Measurements from ENCODE around the gene KRT78.

The KRT78 gene

GRCh38 chr12:52848661-52849255 is at the start of gene KRT78:
Gene KRT78, minus strand, starts transcription at chr12:52848994. Its CDS starts 64 bp downstream, at chr12:52848930.
- TF ChIP-seq CTCF (IDR thresholded peaks at IDR 0.05; ENCODE audit: low read depth, low read length): no peak
- no peak within 1 kb of the TSS for H3K4me3 ChIP-seq (replicated peaks in 1 of 2; ENCODE audit: low read depth in 2 of 2, low read length in 2 of 2)
- DNase-seq (ENCODE audit: low read depth in 2 of 2): no peak

- TF ChIP-seq CTCF (IDR thresholded peaks at IDR 0.05; ENCODE audit: low read depth, low read length): no peak
Observed at GRCh38 chr12:52896190-52897100, 47.7 kb upstream of the KRT78 start.

GRCh38 chr12:52895726-52896189 is 47.0 kb upstream of the KRT78 start:
- DNase-seq (ENCODE audit: low read depth in 2 of 2): no peak
- no peak overlapping the region for H3K4me3 ChIP-seq (replicated peaks in 1 of 2; ENCODE audit: low read depth in 2 of 2, low read length in 2 of 2)
- TF ChIP-seq CTCF (IDR thresholded peaks at IDR 0.05; ENCODE audit: low read depth, low read length): no peak

More at GRCh38 chr12:52896190-52897100, 47.7 kb upstream of the KRT78 start:
- no peak overlapping the region for H3K4me3 ChIP-seq (replicated peaks in 1 of 2; ENCODE audit: low read depth in 2 of 2, low read length in 2 of 2)
- DNase-seq (ENCODE audit: low read depth in 2 of 2): no peak

GRCh38 chr12:52892974-52893373 is 44.2 kb upstream of the KRT78 start:
- DNase-seq (ENCODE audit: low read depth in 2 of 2): no peak
- no peak for TF ChIP-seq CTCF (IDR thresholded peaks at IDR 0.05; ENCODE audit: low read depth, low read length)
- H3K4me3 ChIP-seq (replicated peaks in 1 of 2; ENCODE audit: low read depth in 2 of 2, low read length in 2 of 2): no peak overlapping the region

GRCh38 chr12:52892207-52892852 is 43.5 kb upstream of the KRT78 start:
- no peak overlapping the region for H3K4me3 ChIP-seq (replicated peaks in 1 of 2; ENCODE audit: low read depth in 2 of 2, low read length in 2 of 2)
- no peak for TF ChIP-seq CTCF (IDR thresholded peaks at IDR 0.05; ENCODE audit: low read depth, low read length)
- DNase-seq (ENCODE audit: low read depth in 2 of 2): no peak

- TF ChIP-seq CTCF (IDR thresholded peaks at IDR 0.05; ENCODE audit: low read depth, low read length): no peak
- no peak overlapping the region for H3K4me3 ChIP-seq (replicated peaks in 1 of 2; ENCODE audit: low read depth in 2 of 2, low read length in 2 of 2)
- no peak for DNase-seq (ENCODE audit: low read depth in 2 of 2)
Observed at GRCh38 chr12:52891044-52891443, 42.2 kb upstream of the KRT78 start.

Measured in cardiac fibroblast (primary cell).